C4-2B (cell line): ENCODE measurements around the gene TMEM88.

Experiments
- CTCF ChIP-seq: fragments of 450-650 bp; conservative IDR thresholded peaks from 2 replicates; pipeline ENCODE4 v1.5.1; 2017; ENCODE audit warnings: mild to moderate bottlenecking
- ZFX ChIP-seq: fragments of 450-650 bp; IDR thresholded peaks from 2 replicates; pipeline ENCODE4 v1.6.1; 2017

- TF ChIP-seq CTCF = no peak
- no peak for TF ChIP-seq ZFX
Measured at GRCh38 chr17:7818746-7819645, 35.9 kb upstream of the TMEM88 start.
